Activated CD4-positive, alpha-beta T cell treated with anti-CD3 and anti-CD28 coated beads for 1 hour (primary cell): ENCODE results near the gene MEA1.
A peak's percentile ranks its signal among the peaks of the same experiment; 100 is the strongest.

ENCODE experiments used
- DNase-seq: peaks from one replicate; pipeline ENCODE4 v3.0.0-alpha.2; 2020

MEA1 gene

DNA sequence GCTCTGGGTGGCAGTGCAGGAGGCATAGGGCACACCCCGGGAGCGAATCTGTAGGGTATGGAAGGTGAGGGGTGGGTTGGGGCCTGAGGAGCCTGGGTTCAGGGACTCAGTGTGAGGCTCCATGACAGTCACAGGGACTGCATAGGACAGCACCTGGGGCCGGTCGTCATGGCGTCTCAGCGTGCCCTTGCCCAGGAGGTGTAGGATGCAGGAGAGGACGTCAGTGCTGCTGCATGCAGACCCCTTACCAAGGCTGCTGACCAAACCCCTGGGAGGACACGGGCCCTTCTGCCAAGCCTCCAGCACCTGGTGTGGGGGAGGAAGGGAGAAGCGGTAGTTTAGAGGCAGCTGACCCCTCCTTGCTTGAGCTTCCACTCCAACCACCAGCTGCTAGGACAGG is 24.0 kb upstream of the MEA1 start:
- DNase-seq = no peak

DNA sequence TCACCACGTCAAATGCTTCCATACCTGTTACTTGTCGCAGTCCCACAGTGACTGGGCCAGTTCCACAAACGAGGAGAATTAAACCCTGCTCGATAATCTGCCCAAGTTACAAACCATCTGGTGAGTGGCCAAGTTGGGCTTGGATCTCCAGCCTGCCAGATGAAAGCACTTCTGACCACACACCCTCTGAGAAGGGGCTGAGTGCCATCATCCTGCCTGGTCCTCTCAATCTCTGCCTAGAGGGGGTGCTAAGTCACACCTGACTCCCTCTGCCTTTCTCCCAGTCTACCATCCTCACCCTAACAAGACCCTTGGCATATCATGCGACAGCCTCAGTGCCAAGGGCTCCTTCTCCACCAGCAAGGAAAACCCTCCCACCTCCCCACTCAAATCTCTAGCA is 23.5 kb upstream of the MEA1 start:
- DNase-seq = no peak

DNA sequence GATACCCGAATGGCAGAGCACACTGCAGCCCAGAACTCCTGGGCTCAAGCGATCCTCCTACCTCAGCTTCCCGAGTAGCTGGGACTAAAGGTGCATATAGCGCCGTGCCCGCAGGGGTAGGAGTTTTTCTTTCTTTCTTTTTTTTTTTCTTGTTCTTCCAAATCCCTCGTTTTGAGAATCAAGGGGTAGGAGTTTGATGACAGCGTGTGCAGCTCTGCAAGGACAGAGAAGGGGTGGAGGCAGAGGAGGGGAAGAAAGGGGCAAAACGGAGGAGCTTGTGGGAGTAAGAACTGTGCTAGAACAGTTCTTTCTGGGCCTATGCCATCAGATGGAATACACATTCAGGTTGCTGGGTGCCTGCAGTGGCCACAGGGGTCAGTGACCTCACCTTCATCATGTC is 23.0 kb upstream of the MEA1 start:
- no peak for DNase-seq

DNA sequence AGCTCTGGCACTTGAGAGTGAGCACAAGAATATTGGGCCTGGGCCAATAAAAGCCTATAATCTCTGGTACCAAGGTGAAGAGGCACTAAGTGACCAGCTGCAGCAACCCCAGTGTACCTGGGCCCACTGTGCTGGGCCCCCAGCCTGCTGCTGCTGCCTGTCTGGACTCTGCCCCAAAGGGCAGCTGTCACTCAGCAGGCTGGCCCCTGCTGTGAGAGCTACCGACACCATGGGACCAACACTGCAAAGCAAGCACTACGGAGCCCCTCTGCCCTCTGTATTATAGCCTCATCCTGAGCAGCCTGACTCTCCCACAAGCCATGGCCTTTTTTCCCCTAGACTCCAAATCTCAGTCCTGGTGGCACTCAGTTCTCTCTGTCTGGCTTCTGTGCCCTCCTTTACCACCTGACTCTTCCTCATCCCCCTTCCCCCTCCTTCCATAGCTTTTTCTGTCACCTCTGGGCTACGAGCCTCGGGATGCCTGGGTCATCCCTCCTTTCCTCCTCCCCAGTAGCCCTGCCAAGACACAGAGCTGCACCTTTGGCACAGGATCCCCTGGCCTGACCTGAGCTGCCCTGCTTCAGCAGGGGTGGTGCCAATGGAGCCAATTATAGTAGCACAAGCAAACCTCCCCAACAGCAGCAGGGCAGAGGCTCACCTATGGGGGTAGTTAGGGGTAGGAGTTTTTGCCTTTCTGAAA is 21.9 kb upstream of the MEA1 start:
- no peak for DNase-seq

DNA sequence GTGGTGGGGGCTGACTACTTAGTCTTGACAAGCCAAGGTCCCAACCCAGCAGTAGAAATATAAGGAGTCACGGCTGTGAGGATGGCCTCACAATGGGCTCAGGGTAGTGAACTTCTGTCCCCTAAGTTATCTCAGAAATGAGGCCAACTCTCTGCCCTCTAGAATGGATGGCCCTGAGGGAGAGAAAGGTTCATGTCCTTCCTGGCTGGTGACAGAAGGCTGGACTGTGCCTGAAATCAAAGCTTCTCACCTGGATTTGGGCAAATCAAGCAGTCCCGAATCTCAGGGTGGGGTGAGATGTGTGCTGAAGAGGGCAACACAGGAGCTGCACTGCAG is 20.4 kb upstream of the MEA1 start:
- no peak for DNase-seq

DNA sequence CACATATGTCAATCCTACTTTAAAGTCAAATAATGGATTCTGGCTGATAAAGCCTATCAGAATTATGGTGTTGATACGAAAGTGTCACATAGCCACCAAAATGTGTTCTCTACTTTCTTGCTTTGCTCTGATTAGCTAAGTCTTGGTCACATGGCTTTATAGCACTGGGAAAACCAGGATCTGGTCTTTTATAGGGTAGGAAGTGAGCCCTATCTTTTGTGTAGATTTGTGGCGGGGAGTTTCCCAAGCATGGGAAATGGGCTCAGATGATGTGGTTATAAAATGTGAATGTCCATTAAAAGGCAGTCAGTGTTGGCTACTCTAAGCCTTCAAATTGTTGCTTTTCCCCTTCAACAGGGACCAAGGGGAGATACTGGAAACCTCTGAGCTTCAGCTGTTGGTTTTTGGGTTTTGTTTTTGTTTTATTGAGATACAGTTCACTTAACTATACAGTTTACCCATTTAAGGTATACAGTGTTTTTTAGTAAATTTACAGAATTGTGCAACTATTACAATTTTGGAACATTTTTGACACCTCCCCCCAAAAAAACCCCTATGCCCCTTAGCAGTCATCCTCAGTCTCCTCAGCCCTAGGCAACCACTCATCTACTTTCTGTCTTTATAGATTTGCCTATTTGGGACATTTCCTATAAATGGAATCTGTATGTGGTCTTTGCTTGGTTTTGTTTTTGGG is 19.9 kb upstream of the MEA1 start:
- no peak for DNase-seq

DNA sequence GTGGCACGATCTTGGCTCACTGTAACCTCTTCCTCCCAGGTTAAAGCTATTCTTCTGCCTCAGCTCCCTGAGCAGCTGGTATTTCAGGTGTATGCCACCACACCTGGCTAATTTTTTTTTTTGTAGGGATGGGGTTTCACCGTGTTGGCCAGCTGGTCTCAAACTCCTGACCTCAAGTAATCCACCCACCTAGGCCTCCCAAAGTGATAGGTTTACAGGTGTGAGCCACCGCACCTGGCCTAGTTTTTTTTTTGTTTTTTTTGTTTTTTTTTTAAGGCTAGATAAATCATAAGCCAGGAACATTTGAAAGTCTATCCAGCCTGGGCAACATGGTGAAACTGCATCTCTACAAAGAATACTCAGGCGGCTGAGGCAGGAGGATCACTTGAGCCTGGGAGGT is 18.6 kb upstream of the MEA1 start:
- DNase-seq = no peak

DNA sequence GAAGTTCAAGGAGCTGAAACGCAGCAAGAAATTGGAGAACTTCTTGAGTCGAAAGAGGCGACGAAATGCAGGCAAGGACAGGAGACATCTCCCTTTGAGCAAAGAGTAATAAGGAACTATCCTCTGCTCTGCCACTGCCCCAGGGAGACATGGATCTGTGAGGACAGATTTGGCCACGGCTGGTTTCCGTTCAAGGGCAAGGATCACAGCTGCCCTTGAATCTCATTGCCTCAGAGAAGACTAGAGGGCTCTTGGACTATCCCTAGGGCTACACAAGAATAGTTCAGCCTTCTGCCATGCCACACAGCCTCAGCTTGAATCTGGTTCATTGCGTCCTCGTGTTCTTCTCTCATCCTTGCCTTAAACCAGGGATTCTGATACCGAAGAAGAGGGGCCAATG is 15.4 kb upstream of the MEA1 start:
- no peak for DNase-seq

DNA sequence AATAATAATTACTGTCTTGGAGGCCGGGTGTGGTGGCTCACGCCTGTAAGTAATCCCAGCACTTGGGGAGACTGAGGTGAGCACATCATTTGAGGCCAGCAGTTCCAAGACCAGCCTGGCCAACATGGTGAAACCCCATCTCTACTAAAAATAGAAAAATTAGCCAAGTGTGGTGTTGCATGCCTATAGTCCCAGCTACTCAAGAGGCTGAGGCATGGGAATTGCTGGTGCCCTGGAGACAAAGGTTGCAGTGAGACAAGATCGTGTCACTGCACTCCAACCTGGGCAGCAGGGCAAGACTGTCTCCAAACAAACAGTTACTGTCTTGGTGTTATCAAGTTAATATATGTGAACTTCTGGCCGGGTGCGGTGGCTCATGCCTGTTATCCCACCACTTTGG is 12.6 kb upstream of the MEA1 start:
- no peak for DNase-seq

DNA sequence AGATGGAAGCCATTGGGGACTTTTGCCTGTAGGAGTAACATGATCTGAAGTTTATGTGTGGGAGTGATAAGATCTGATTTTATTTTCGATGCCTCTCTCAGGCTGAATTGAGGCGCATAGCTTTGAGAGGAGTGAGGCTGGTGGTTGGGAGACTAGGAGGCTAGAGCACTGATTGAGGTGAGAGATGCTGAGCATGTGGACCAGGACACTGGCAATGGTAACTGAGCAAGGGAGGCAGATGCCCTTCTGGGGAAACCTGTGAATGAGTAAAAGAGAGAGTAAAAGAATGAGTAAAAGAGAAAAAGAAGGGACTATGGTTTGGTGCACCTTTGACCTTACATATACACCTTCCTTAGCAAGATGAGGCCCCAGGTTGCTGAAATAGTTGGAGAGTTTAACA is 10.7 kb upstream of the MEA1 start:
- no peak for DNase-seq

DNA sequence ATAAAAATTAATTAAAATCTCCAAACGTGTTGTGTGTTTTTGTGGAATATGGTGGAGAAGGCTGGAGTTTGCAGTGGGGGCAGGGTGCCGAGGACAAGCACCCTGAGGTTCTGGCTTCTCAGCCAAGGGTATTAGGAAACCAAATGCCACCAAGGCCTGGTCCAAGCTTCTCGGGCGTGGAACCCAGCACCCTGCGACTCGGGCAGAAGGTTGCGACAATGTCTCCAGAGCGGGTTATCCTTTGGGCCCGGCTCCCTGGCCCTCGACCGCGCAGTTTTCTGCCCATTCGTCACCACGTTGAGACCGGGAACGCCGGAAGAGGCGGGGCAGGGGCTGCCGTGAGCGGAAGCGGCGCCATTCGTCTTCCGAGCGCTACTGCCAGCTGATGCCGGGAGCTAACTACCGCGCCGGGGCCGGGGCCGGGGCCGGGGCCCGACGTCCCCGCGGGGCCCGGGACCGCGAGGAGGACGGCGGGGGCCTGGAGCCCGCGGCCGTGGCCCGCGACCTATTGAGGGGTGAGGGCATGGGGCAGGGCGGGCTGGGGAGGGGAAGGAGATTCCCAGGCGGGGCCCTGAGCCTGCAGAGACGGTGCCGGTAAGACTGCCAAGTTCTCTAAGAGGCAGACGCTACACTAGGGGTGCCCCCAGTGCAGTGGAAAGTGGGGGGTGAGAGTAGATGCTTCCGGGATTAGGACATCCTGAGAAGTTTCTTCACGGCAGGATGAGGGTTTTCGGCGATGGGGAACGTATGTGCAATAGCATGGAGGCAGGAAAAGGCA is 7.7 kb upstream of the MEA1 start, which contains the start of gene RRP36:
RRP36 (plus strand) TSS at position 354 of the 778 bp plus-strand sequence; CDS start at position 386, 32 bp downstream.
- DNase-seq = peak; percentile 50

DNA sequence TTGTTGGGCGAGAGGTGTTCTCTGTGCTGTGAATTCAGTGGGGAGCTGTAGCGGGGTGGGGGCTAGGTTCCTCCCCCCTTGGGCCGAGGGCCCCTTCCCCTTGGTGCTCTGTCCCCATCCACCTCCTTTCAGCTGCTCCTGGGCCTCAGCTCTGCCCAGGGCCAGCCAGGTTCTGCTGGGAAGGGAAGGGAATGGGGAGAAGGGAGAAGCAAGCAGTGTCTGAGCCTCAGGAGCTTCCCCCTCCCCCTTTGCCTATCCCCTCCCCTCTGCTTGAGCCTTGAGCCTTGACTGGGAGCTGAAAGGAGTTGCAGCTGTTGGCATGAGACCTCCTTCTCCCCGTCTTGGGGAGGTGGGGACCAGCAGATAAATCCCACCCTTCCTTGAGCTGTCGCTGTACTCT is 7.1 kb upstream of the MEA1 start:
- no peak for DNase-seq

DNA sequence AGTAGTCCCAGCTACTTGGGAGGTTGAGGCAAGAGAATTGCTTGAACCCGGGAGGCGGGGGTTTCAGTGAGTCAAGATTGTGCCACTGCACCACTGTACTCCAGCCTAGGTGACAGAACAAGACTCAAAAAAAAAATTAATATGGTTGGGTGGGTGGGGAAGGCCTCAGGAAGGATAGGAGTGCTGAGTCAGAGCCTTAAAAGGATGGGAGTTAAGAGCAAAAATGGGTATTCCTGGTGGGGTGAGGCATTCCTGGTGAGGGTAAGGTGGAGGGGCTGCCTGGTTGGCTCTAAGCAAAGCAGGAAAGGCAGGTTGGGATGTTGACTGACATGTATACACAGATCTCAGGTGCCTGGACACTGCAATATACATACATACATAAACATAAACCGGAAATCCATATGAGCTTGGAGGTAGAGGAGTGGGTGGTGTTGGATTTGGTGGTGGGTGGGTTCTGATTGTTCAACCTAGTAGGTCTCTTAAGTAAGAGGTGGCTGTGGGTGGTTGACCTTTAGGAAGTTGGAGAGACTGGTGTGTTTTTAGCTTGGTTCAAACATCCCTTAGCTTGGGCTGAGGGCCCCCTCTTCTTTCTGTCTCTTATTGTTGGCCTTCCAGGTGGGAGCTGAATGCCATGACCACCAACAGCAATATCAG is 6.4 kb upstream of the MEA1 start:
- DNase-seq = no peak

DNA sequence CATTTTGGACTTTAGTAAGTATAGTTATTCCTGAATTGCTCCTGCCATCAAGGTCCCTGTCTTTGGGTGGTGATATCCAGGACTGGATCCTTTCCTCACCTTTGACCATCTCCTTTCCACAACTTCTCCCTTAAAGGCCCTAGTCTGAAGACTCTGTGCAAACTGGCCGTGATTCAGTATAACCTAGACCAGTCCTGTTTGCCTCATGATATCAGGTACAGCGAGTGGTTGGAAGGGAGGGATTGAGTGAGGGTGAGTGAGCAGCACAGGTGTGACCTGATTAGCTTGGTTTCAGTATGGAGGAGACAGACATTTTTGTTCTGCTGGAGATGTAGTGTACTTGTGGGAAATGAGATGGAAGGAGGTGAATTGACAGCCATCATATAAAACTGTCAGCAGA is 5.4 kb upstream of the MEA1 start:
- DNase-seq = no peak

DNA sequence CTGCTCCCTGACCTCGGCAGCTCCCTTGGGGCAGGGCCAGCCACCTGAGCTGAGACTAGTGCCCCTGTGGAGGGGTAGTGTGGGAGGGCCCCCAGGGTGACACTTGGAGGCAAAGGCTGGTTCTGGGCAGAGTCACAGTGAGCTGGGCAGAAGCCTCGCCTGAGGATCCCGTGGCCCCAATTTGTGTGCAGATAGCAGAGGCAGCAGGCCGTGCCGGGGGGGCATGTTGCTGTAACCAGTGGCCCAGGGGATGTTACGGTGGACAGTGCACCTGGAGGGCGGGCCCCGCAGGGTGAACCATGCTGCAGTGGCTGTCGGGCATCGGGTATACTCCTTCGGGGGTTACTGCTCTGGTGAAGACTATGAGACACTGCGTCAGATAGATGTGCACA is 3.2 kb upstream of the MEA1 start:
- DNase-seq = no peak

DNA sequence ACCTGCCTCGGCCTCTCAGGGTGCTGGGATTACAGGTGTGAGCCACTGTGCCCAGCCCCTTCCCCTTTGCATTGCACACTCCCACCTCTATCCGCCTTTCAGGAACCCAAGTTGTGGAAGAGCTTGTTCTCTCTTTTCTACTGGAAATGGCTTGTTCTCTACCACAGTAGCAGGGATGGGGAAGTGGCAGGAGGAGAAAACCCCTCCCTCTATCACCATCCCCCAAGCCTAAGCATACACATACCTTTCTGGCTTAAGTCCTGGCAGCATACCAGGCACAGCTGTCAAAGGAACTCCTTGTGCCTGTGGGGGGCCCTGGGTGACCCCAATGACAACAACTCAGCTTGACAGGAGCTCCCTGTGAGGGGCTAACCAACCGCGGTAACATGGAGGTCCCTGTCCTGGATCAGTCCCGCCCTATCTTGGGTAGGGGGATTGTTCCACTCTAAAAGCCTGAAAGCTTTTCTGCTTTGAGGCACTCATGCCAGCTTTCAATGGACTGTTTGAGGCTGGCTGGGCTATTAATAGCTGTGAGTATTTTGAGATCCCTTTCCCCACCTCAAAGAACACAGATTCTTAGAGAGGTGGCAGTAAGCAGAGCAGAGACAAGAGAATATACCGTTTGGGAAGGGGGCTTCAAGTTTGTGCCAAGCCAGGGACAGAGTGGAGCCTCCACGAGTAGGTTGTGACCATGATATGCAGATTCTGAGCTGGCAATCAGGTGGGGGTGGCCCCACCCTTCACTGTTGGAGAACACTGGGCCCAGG is 2.6 kb upstream of the MEA1 start:
- no peak for DNase-seq

DNA sequence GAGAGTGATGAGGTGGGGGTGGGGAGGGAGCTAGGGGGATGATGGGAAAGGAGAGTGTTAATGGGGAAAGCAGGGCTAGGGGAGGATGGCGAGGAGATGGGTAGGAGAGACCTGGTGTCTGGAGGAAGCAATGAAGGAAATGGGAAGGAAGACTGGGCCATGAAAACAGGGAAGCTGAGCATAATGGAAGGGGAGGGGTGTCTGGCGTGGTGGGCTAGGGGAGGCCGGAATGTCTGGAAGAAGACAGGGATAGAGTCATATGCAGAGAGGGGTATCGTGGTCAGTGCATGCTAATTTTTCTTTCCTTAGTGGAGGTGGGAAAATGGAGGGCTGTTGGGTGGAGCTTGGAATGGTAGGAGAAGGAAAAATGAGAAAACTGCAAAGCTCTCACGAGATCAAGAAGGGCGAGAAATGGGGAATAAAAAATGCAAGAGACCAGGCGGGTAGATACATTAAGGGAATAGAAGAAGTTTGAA is 726 bp upstream of the MEA1 start:
- no peak for DNase-seq

DNA sequence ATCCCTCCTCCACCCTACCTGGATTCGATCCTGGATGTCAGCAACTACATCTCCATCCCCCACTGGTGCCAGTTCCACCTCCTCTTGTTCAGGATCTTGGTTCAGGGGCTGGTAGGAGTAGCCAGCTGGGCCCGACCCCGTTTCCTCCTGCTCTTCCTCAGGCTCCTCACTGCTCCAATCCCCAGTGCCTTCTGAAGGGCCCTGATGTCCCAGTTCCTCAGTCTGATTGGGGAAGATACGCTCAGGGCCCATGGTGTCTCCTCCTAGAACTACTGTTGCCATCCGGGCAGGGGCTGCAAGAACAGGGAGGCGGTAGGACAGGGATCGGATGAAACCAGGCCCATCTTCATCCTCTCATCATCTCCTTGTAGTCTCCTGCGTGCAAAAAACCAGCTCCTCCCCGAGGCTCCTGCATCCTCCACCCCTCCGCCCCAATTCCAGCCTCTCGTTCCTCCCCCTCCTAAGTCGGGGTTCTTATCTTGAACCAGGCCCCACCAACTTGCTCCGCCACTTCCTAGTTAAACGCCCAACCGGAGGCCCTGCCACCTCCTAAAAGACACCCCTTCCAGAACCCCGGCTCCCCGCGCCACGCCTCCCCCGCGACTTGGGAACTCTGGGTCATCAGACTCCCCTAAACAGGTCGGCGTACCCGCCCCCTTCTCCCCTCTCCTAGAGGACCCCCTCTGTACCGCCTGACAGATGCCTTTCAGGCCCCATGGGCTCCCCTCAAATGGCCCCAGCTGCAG is 476 bp downstream of the MEA1 start:
- no peak for DNase-seq

DNA sequence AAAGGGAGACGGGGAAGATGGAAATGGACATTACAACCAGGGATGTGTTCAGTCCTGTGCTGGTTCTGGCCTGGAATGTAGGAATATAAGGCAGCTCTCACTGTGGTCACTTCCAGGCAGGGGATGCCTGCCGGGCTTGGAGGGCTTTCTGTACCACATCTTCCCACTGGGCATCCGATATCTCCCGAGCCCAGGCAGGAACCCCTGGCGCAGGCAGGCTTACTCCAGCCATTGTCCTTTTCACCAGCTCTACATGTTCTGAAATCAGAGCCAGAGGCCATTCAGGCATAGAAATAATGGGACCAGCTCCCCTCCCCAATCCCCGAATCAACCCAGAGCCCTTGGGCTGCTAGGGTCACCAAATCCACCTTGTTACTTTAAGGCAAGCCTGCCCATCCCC is 1.4 kb downstream of the MEA1 start:
- no peak for DNase-seq

DNA sequence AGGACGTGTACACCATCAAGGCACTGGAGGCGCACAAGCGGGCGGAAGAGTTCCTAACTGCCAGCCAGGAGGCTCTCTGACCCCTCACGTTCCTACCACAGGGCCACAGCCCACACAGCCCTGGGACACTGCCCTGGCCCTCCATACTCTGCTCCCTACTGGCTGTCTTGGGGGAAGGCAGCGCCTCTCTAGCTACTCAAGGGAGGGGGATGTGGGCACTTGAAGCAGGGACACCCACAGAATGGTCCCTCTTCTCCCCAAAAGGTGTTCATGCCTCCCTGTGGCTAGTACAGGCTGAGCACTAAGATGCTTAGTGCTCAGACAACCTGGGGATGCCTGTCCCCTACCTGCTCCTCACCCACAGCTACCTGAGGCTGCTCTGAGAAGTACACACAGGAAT is 2.5 kb downstream of the MEA1 start:
- no peak for DNase-seq

DNA sequence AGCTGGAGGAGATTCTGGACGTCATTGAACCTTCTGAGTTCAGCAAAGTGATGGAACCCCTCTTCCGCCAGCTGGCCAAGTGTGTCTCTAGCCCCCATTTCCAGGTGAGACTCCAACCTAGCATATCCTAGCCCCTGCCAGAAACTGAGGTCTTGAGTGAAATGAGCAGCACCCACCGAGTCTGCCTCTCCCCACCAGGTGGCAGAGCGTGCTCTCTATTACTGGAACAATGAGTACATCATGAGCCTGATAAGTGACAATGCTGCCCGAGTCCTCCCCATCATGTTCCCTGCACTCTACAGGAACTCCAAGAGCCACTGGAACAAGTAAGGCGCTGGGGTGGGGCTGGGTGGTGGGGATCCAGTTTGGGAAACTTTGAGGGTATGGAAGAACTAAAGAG is 4.6 kb downstream of the MEA1 start:
- DNase-seq = peak; percentile 19

DNA sequence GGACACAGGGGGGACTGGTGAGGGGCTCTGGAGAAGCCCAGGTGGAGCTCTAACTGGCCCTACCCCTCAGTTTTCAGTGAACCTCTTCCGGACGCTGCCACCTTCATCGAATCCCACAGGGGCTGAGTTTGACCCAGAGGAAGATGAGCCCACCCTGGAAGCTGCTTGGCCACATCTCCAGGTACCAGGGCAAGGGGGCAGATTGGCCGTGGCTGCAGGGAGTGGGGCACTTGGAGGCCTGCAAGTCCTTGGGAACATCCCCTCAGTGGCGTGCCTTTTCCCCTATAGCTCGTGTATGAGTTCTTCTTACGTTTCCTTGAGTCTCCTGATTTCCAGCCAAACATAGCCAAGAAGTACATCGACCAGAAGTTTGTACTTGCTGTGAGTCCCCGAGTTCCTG is 6.6 kb downstream of the MEA1 start:
- no peak for DNase-seq
